HFFc6 (cell line): ENCODE results near the gene CXCR5. TPM values are rescaled to one million over a fixed set of nuclear protein-coding genes. Genes with fewer than 3 reads are reported as not detected.

Source experiments
- DNase-seq: peaks from one replicate; pipeline ENCODE4 v3.0.0-alpha.2; 2018
- H3K27ac Mint-ChIP-seq: 2 replicates; pipeline ENCODE4 v1.8.0; 2020; ENCODE audit warnings: mild to moderate bottlenecking, mixed read lengths
- H3K27me3 Mint-ChIP-seq: 2 replicates; pipeline ENCODE4 v1.8.0; 2021; ENCODE audit warnings: mild to moderate bottlenecking, moderate library complexity, mixed read lengths; ENCODE audit not compliant: insufficient read depth
- H3K36me3 Mint-ChIP-seq: 2 replicates; pipeline ENCODE4 v1.8.0; 2021; ENCODE audit warnings: low read depth, mixed read lengths
- H3K4me1 Mint-ChIP-seq: 2 replicates; pipeline ENCODE4 v1.8.0; 2020; ENCODE audit warnings: low read depth, mixed read lengths
- H3K4me3 Mint-ChIP-seq: 2 replicates; pipeline ENCODE4 v1.8.0; 2020; ENCODE audit warnings: mild to moderate bottlenecking, moderate library complexity, mixed read lengths
- H3K9me3 Mint-ChIP-seq: 2 replicates; pipeline ENCODE4 v1.8.0; 2020; ENCODE audit warnings: mild to moderate bottlenecking, mixed read lengths
- CTCF ChIP-seq: fragments of 200-600 bp; sonication (generic); IDR thresholded peaks from 2 replicates; pipeline ENCODE4 v1.5.0; 2021; ENCODE audit warnings: antibody characterized with exemption, mild to moderate bottlenecking
- total RNA-seq, 6 experiments: library from RNA; stranded (reverse); fragmentation: NEBNext Ultra II Directional; extraction: Animal tissue kit (Norgen Biotek cat#: 25700); gene quantifications; 2 replicates in 1 of 6; 3 replicates in 5 of 6; pipeline ENCODE4 v1.2.3, GENCODE V29; 2021

Gene CXCR5
- total RNA-seq, 6 experiments from 2014 or later = 0.06 TPM; not detected in 5

- Mint-ChIP-seq H3K27ac (peak overlapping the region; percentile 12), H3K4me1 (peaks cover 36% of the 10 kb centered on the region), H3K36me3 (no peaks in the 10 kb centered on the region), H3K27me3 (no peaks in the 10 kb centered on the region), H3K4me3 (no peak overlapping the region), H3K9me3 (no peaks in the 10 kb centered on the region)
- no peak for TF ChIP-seq CTCF
- DNase-seq = no peak
These were observed 49.8 kb downstream of the CXCR5 start for GRCh38 chr11:118933486-118933885.

GRCh38 chr11:118935376-118935775 lies 51.7 kb downstream of the CXCR5 start:
- peaks cover 50% of the 10 kb centered on the region for H3K4me1 Mint-ChIP-seq
- no peak for TF ChIP-seq CTCF
- H3K27ac Mint-ChIP-seq = no peak overlapping the region
- no peaks in the 10 kb centered on the region for H3K9me3 Mint-ChIP-seq
- no peak for DNase-seq
- no peaks in the 10 kb centered on the region for H3K36me3 Mint-ChIP-seq
- no peak overlapping the region for H3K4me3 Mint-ChIP-seq
- no peaks in the 10 kb centered on the region for H3K27me3 Mint-ChIP-seq

GRCh38 chr11:118938491-118939403 lies 55.1 kb downstream of the CXCR5 start:
- peak overlapping the region; percentile 66 for H3K27ac Mint-ChIP-seq
- H3K9me3 Mint-ChIP-seq = no peaks in the 10 kb centered on the region
- TF ChIP-seq CTCF = no peak
- H3K27me3 Mint-ChIP-seq = peaks cover 5% of the 10 kb centered on the region
- peaks cover 29% of the 10 kb centered on the region for H3K4me1 Mint-ChIP-seq
- no peaks in the 10 kb centered on the region for H3K36me3 Mint-ChIP-seq
- DNase-seq = peak; percentile 84
- no peak overlapping the region for H3K4me3 Mint-ChIP-seq

- H3K27ac Mint-ChIP-seq = peak overlapping the region; percentile 66; the same call in 1 of the 2 replicates
- H3K4me3 Mint-ChIP-seq = no peak overlapping the region
- H3K4me1 Mint-ChIP-seq = peaks cover 27% of the 10 kb centered on the region
- no peak for TF ChIP-seq CTCF
- H3K27me3 Mint-ChIP-seq = peaks cover 5% of the 10 kb centered on the region
- DNase-seq = no peak
- no peaks in the 10 kb centered on the region for H3K36me3 Mint-ChIP-seq
- no peaks in the 10 kb centered on the region for H3K9me3 Mint-ChIP-seq
These were observed 55.8 kb downstream of the CXCR5 start for GRCh38 chr11:118939404-118939915.

- DNase-seq = no peak
- TF ChIP-seq CTCF = no peak
- no peak overlapping the region for H3K4me3 Mint-ChIP-seq
- no peaks in the 10 kb centered on the region for H3K9me3 Mint-ChIP-seq
- H3K36me3 Mint-ChIP-seq = no peaks in the 10 kb centered on the region
- no peak overlapping the region for H3K27ac Mint-ChIP-seq
- H3K4me1 Mint-ChIP-seq = peaks cover 27% of the 10 kb centered on the region
- peaks cover 7% of the 10 kb centered on the region for H3K27me3 Mint-ChIP-seq
These were observed 56.4 kb downstream of the CXCR5 start for GRCh38 chr11:118939953-118940598.
